Body of pancreas (tissue), 4 donors: ENCODE data around the gene ZSWIM6.

Experiments
- CTCF ChIP-seq, 7 experiments: fragments of 450-650 bp in 4 of 7; fragments of 200-600 bp in 3 of 7; sonication (generic) in 3 of 7; IDR thresholded peaks; one replicate each; pipeline ENCODE4 v1.5.1; 2016 to 2019; ENCODE audit warnings: antibody characterized with exemption in 7 of 7
- POLR2A ChIP-seq, 3 donors: fragments of 450-650 bp; IDR thresholded peaks; one replicate each; pipeline ENCODE4 v1.6.1; 2016; ENCODE audit warnings: antibody characterized with exemption in 3 of 3, mild to moderate bottlenecking in 2 of 3

- TF ChIP-seq CTCF (IDR thresholded peaks at IDR 0.05) (no peak), POLR2A (IDR thresholded peaks at IDR 0.05) (no peak)
Measured at GRCh38 chr5:61322738-61323725, 9.0 kb upstream of the ZSWIM6 start.
